Hepatocyte (in vitro differentiated cells): ENCODE measurements around the gene GIMAP8. TPM values are rescaled to one million over a fixed set of nuclear protein-coding genes. Genes with fewer than 3 reads are reported as not detected.

Source experiments
- DNase-seq: peaks from one replicate; pipeline ENCODE4 v3.0.0-alpha.2; 2016; ENCODE audit warnings: low spot score
- H2AFZ ChIP-seq: fragments of 200-600 bp; sonication (generic); 2 replicates; pipeline ENCODE4 v1.6.0; 2016; ENCODE audit warnings: antibody characterized with exemption, mild to moderate bottlenecking
- H3K27ac ChIP-seq: fragments of 200-600 bp; sonication (generic); 2 replicates; pipeline ENCODE4 v1.5.1; 2016; ENCODE audit warnings: mild to moderate bottlenecking
- H3K27me3 ChIP-seq: fragments of 200-600 bp; sonication (generic); 2 replicates; pipeline ENCODE4 v1.6.1; 2016
- H3K36me3 ChIP-seq: fragments of 200-600 bp; sonication (generic); replicated peaks from 2 replicates; pipeline ENCODE4 v1.5.1; 2016; ENCODE audit warnings: low read depth; ENCODE audit not compliant: insufficient read depth
- H3K4me1 ChIP-seq: fragments of 200-600 bp; sonication (generic); 2 replicates; pipeline ENCODE4 v1.5.1; 2016; ENCODE audit warnings: mild to moderate bottlenecking, moderate library complexity; ENCODE audit not compliant: insufficient read depth
- H3K4me2 ChIP-seq: fragments of 200-600 bp; sonication (generic); 2 replicates; pipeline ENCODE4 v1.6.0; 2016
- H3K4me3 ChIP-seq: fragments of 200-600 bp; sonication (generic); 2 replicates; pipeline ENCODE4 v1.5.1; 2016; ENCODE audit warnings: mild to moderate bottlenecking
- H3K79me2 ChIP-seq: fragments of 200-600 bp; sonication (generic); 2 replicates; pipeline ENCODE4 v1.6.0; 2017; ENCODE audit warnings: mild to moderate bottlenecking
- H3K9me2 ChIP-seq: fragments of 200-600 bp; sonication (generic); replicated peaks from 2 replicates; pipeline ENCODE4 v1.6.0; 2017; ENCODE audit warnings: mild to moderate bottlenecking; ENCODE audit not compliant: insufficient read depth
- H3K9me3 ChIP-seq: fragments of 200-600 bp; sonication (generic); 2 replicates; pipeline ENCODE4 v1.5.1; 2016; ENCODE audit warnings: low read depth, mild to moderate bottlenecking
- H4K20me1 ChIP-seq: fragments of 200-600 bp; sonication (generic); 2 replicates; pipeline ENCODE4 v1.6.0; 2016; ENCODE audit warnings: mild to moderate bottlenecking; ENCODE audit not compliant: insufficient read depth, poor library complexity, severe bottlenecking
- EZH2 ChIP-seq: fragments of 200-600 bp; sonication (generic); IDR thresholded peaks from 2 replicates; pipeline ENCODE4 v1.6.1; 2016; ENCODE audit warnings: antibody characterized with exemption, mild to moderate bottlenecking, borderline replicate concordance
- EZH2phosphoT487 ChIP-seq: fragments of 200-600 bp; sonication (generic); IDR thresholded peaks from one replicate; pipeline ENCODE4 v1.6.1; 2018; ENCODE audit warnings: antibody characterized with exemption, mild to moderate bottlenecking, low read depth, moderate library complexity; ENCODE audit not compliant: unreplicated experiment, severe bottlenecking
- WGBS: methylation state at CpG from one replicate; pipeline ENCODE4 v1.1.6; 2016; ENCODE audit warnings: low lambda C conversion rate; ENCODE audit errors: missing lambda C conversion rate; 5-methylcytosine and 5-hydroxymethylcytosine counted together
- polyA plus RNA-seq: library from polyadenylated mRNA; unstranded; fragments of >200 nt; fragmentation: Nextera tagmentation; extraction: Ambion mirVana; gene quantifications from 2 replicates; pipeline ENCODE4 v1.2.1, GENCODE V29; 2016
- total RNA-seq: library from RNA; depleted of rRNA; stranded (reverse); fragments of >200 nt; gene quantifications from 2 replicates; pipeline ENCODE4 v1.2.3, GENCODE V29; 2014
- TF ChIP-seq, protein P1 (sequence below): fragments of 200-600 bp; sonication (generic); IDR thresholded peaks from 2 replicates; pipeline ENCODE4 v1.5.1; 2016; ENCODE audit warnings: antibody characterized with exemption, mild to moderate bottlenecking; ENCODE audit not compliant: poor library complexity

GIMAP8 gene
- 0.10 and 0.12 TPM in 2 replicates for total RNA-seq
- polyA plus RNA-seq = not detected in 2 replicates

DNA sequence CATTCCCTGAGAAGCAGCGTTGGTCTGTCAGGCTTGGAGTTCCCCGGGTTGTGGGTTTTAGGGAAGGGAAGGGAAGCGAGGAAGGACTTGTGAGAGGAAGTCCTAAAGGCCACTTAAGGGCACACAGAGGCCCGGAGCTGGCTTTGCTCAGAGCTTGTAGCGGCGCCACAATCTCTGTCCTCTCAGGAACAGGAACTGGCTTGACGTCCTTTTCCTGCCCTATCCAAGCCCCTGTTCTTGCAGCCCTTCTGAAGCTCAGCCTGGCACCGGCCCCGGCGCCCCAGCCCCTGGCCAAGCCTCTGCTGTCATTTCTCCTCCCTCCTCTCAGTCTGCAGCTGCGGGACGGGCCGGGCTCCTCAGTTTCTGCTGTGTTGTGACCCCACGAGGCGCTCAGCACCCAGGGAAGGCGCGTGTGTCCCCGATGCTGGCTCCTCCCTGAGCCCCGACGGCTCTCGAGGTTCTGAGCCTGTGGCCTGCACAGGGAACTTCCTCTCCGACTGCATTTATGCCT, at the start of gene GIMAP8:
TSS of gene GIMAP8 (plus strand) at position 140 of the 511 bp plus-strand sequence. CDS start 16,069 bp downstream, outside the sequence.
- Histone ChIP-seq H3K4me3 (no peak within 1 kb of the TSS), H3K4me1 (no peaks in the 10 kb centered on the region), H2AFZ (no peak within 1 kb of the TSS), H3K4me2 (no peak within 1 kb of the TSS), H3K79me2 (no peaks in the 10 kb centered on the region), H4K20me1 (no peaks in the 10 kb centered on the region), H3K9me2 (no peaks in the 10 kb centered on the region), H3K9me3 (no peaks in the 10 kb centered on the region), H3K27ac (no peak within 1 kb of the TSS), H3K36me3 (no peaks in the 10 kb centered on the region), H3K27me3 (peaks cover 11% of the 10 kb centered on the region)
- DNase-seq = no peak
- TF ChIP-seq EZH2phosphoT487 (no peak), EZH2 (no peak)
- TF ChIP-seq, protein P1, sequence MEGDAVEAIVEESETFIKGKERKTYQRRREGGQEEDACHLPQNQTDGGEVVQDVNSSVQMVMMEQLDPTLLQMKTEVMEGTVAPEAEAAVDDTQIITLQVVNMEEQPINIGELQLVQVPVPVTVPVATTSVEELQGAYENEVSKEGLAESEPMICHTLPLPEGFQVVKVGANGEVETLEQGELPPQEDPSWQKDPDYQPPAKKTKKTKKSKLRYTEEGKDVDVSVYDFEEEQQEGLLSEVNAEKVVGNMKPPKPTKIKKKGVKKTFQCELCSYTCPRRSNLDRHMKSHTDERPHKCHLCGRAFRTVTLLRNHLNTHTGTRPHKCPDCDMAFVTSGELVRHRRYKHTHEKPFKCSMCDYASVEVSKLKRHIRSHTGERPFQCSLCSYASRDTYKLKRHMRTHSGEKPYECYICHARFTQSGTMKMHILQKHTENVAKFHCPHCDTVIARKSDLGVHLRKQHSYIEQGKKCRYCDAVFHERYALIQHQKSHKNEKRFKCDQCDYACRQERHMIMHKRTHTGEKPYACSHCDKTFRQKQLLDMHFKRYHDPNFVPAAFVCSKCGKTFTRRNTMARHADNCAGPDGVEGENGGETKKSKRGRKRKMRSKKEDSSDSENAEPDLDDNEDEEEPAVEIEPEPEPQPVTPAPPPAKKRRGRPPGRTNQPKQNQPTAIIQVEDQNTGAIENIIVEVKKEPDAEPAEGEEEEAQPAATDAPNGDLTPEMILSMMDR = no peak
- 82% methylated on average over 22 of the region's 22 CpGs for WGBS

DNA sequence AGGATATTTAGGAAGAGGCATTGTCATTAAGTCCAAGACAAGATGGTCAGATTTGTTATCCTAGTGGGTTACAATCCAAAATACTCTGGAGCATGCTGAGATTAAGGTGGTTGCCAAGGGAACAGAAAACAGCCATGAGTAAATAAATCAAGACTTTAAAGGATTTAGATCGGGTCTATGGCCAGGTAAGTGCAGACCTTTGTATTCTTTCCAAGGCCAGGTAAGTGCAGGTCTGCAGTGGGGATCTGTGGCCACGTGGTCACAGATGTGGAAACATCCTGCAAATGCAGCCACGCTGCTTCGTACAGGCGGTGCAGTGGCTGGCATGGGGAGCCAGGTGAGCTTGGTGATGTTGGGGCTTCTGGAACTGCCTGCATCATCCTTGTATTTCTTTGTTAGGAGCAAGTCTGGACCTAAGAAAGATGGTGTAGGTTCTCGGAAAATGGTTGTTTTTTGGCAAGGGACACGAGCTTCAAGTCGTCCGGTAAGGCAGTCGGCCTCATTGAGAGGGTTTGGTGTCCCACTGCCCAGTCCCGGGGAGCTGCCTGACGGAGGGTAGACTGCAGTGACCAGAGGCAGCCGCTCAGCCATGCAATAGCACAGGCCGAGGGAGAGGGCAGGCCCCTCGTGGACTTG, 49.5 kb upstream of the GIMAP8 start:
- H2AFZ ChIP-seq = no peak overlapping the region
- WGBS = 84% methylated on average over 15 of the region's 15 CpGs
- no peaks in the 10 kb centered on the region for H4K20me1 ChIP-seq
- H3K9me3 ChIP-seq = no peaks in the 10 kb centered on the region
- TF ChIP-seq EZH2 = no peak
- no peak for TF ChIP-seq EZH2phosphoT487
- TF ChIP-seq, protein P1 = no peak
- DNase-seq = peak; percentile 4
- H3K36me3 ChIP-seq = no peaks in the 10 kb centered on the region
- H3K27me3 ChIP-seq = no peaks in the 10 kb centered on the region
- no peaks in the 10 kb centered on the region for H3K9me2 ChIP-seq
- no peak overlapping the region for H3K4me3 ChIP-seq
- H3K27ac ChIP-seq = peak overlapping the region; percentile 59
- peaks cover 32% of the 10 kb centered on the region for H3K4me1 ChIP-seq
- peaks cover 2% of the 10 kb centered on the region for H3K79me2 ChIP-seq
- H3K4me2 ChIP-seq = no peak overlapping the region

DNA sequence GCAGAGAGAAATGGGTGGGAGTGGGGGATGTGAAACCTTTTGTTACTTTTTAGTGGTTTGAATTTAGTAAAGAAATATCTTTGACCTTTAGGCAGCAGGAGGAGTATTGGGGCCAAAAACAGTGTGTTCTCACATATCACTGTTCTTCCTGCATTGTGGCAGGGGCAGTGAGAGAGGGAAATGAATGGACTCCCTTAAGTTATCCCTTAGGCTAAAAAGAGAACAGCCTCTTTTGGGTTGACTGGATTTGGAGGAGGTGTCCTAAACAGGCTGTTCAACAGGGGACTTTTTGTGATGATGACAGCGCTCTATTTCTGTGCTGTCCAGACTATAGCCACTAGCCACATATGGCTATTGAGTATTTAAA, 49.0 kb upstream of the GIMAP8 start:
- no peak overlapping the region for H3K27ac ChIP-seq
- H3K27me3 ChIP-seq = no peaks in the 10 kb centered on the region
- no peaks in the 10 kb centered on the region for H4K20me1 ChIP-seq
- H3K4me1 ChIP-seq = peaks cover 37% of the 10 kb centered on the region
- DNase-seq = no peak
- no peaks in the 10 kb centered on the region for H3K9me3 ChIP-seq
- H3K9me2 ChIP-seq = no peaks in the 10 kb centered on the region
- H3K79me2 ChIP-seq = peaks cover 2% of the 10 kb centered on the region
- no peak overlapping the region for H3K4me3 ChIP-seq
- H3K36me3 ChIP-seq = no peaks in the 10 kb centered on the region
- no peak overlapping the region for H2AFZ ChIP-seq
- no peak overlapping the region for H3K4me2 ChIP-seq
- 85% methylated on average over 1 of the region's 1 CpG for WGBS
- TF ChIP-seq EZH2phosphoT487 = no peak
- TF ChIP-seq, protein P1 = no peak
- no peak for TF ChIP-seq EZH2
